ENCODE data around the gene ZNF593OS.

ZNF593OS gene

GRCh38 chr1:26161415-26162219 lies 10.0 kb downstream of the ZNF593OS start:
- peak; percentile 57 to 72 for DNase-seq (ENCODE audit: low read depth in 1 of 2, low spot score in 1 of 2)
- in situ Hi-C loops (cut with HindIII; ENCODE audit: low pct_unique_long_range_greater_than_20kb, low sequenced_read_pairs), result no loop called here
- TF ChIP-seq JUND (IDR thresholded peaks at IDR 0.05; ENCODE audit: low read depth), result no peak

- no peak for TF ChIP-seq JUND (IDR thresholded peaks at IDR 0.05; ENCODE audit: low read depth)
- in situ Hi-C loops (cut with HindIII; ENCODE audit: low pct_unique_long_range_greater_than_20kb, low sequenced_read_pairs), result no loop called here
- DNase-seq (ENCODE audit: low read depth in 1 of 2, low spot score in 1 of 2), result no peak
Observed at GRCh38 chr1:26160527-26161414, 10.9 kb downstream of the ZNF593OS start.

- no peak for DNase-seq (ENCODE audit: low read depth in 1 of 2, low spot score in 1 of 2)
- no peak for TF ChIP-seq JUND (IDR thresholded peaks at IDR 0.05; ENCODE audit: low read depth)
- in situ Hi-C loops (cut with HindIII; ENCODE audit: low pct_unique_long_range_greater_than_20kb, low sequenced_read_pairs), result no loop called here
Observed at GRCh38 chr1:26159743-26160039, 11.9 kb downstream of the ZNF593OS start.

- in situ Hi-C loops (cut with HindIII; ENCODE audit: low pct_unique_long_range_greater_than_20kb, low sequenced_read_pairs), result no loop called here
- no peak for DNase-seq (ENCODE audit: low read depth in 1 of 2, low spot score in 1 of 2)
- TF ChIP-seq JUND (IDR thresholded peaks at IDR 0.05; ENCODE audit: low read depth), result no peak
Observed at GRCh38 chr1:26158908-26159742, 12.5 kb downstream of the ZNF593OS start, which contains the start of gene FAM110D. Gene FAM110D (plus strand): TSS chr1:26159079. CDS start chr1:26161292, 2,213 bp downstream.

GRCh38 chr1:26158271-26158907 lies 13.2 kb downstream of the ZNF593OS start:
- no peak for TF ChIP-seq JUND (IDR thresholded peaks at IDR 0.05; ENCODE audit: low read depth)
- no peak for DNase-seq (ENCODE audit: low read depth in 1 of 2, low spot score in 1 of 2)
- in situ Hi-C loops (cut with HindIII; ENCODE audit: low pct_unique_long_range_greater_than_20kb, low sequenced_read_pairs), result no loop called here

- DNase-seq (ENCODE audit: low read depth in 1 of 2, low spot score in 1 of 2), result peak in 1 of 2 experiments; percentile 28
- TF ChIP-seq JUND (IDR thresholded peaks at IDR 0.05; ENCODE audit: low read depth), result no peak
- in situ Hi-C loops (cut with HindIII; ENCODE audit: low pct_unique_long_range_greater_than_20kb, low sequenced_read_pairs), result no loop called here
Observed at GRCh38 chr1:26156285-26157038, 15.2 kb downstream of the ZNF593OS start.

- TF ChIP-seq JUND (IDR thresholded peaks at IDR 0.05; ENCODE audit: low read depth), result no peak
- in situ Hi-C loops (cut with HindIII; ENCODE audit: low pct_unique_long_range_greater_than_20kb, low sequenced_read_pairs), result no loop called here
- DNase-seq (ENCODE audit: low read depth in 1 of 2, low spot score in 1 of 2), result no peak
Observed at GRCh38 chr1:26155370-26156284, 16.0 kb downstream of the ZNF593OS start.

- DNase-seq (ENCODE audit: low read depth in 1 of 2, low spot score in 1 of 2), result no peak
- TF ChIP-seq JUND (IDR thresholded peaks at IDR 0.05; ENCODE audit: low read depth), result no peak
- in situ Hi-C loops (cut with HindIII; ENCODE audit: low pct_unique_long_range_greater_than_20kb, low sequenced_read_pairs), result no loop called here
Observed at GRCh38 chr1:26154750-26155149, 16.9 kb downstream of the ZNF593OS start.

GRCh38 chr1:26153966-26154532 lies 17.6 kb downstream of the ZNF593OS start:
- no peak for DNase-seq (ENCODE audit: low read depth in 1 of 2, low spot score in 1 of 2)
- TF ChIP-seq JUND (IDR thresholded peaks at IDR 0.05; ENCODE audit: low read depth), result no peak
- in situ Hi-C loops (cut with HindIII; ENCODE audit: low pct_unique_long_range_greater_than_20kb, low sequenced_read_pairs), result no loop called here

GRCh38 chr1:26148887-26149286 lies 22.7 kb downstream of the ZNF593OS start:
- DNase-seq (ENCODE audit: low read depth in 1 of 2, low spot score in 1 of 2), result no peak
- TF ChIP-seq JUND (IDR thresholded peaks at IDR 0.05; ENCODE audit: low read depth), result no peak
- in situ Hi-C loops (cut with HindIII; ENCODE audit: low pct_unique_long_range_greater_than_20kb, low sequenced_read_pairs), result no loop called here

All from T47D (cell line).